H1 (cell line): ENCODE results near the gene RAB1A. TPM values are rescaled to one million over a fixed set of nuclear protein-coding genes. Genes with fewer than 3 reads are reported as not detected.

Experiments
- CTCF ChIA-PET: fragments of 300-600 bp; sonication (Branson Sonifier 250); formaldehyde crosslinking; loops from one replicate; lab custom pipeline; 2021; ENCODE audit not compliant: partially characterized antibody; lab: Charles Lee
- POLR2A ChIA-PET: fragments of 300-600 bp; sonication (Branson Sonifier 250); formaldehyde crosslinking; loops from one replicate; lab custom pipeline; 2021; ENCODE audit warnings: inconsistent platforms; ENCODE audit not compliant: partially characterized antibody; lab: Charles Lee
- DNase-seq, 2 experiments: peaks; one replicate each; pipeline versions ENCODE4 v3.0.0 to v3.0.0-alpha.2; 2010 to 2022; ENCODE audit warnings: low spot score in 2 of 2, low read depth in 1 of 2, mixed read lengths in 1 of 2
- FAIRE-seq: peaks from 2 replicates; lab custom pipeline; 2011; peaks lifted over from hg19 to GRCh38; lab: Jason Lieb, UNC
- H2AFZ ChIP-seq: 2 replicates; pipeline ENCODE4 v1.8.1; 2012; ENCODE audit warnings: low read length, inconsistent platforms
- H2AK5ac ChIP-seq: 2 replicates; pipeline ENCODE4 v1.6.1; 2013; ENCODE audit warnings: low read depth, low read length
- H2BK120ac ChIP-seq: replicated peaks from 2 replicates; pipeline ENCODE3; 2013; ENCODE audit warnings: low read depth, low read length, inconsistent platforms
- H2BK12ac ChIP-seq: 2 replicates; pipeline ENCODE4 v1.6.1; 2013; ENCODE audit warnings: low read depth, low read length
- H2BK15ac ChIP-seq: 2 replicates; pipeline ENCODE4 v1.6.1; 2013; ENCODE audit warnings: low read length
- H2BK20ac ChIP-seq: 2 replicates; pipeline ENCODE4 v1.6.1; 2013; ENCODE audit warnings: low read length
- H2BK5ac ChIP-seq: 2 replicates; pipeline ENCODE4 v1.6.1; 2013; ENCODE audit warnings: low read depth, low read length
- H3K14ac ChIP-seq: 2 replicates; pipeline ENCODE4 v1.6.1; 2013; ENCODE audit warnings: inconsistent platforms; ENCODE audit not compliant: insufficient read length
- H3K18ac ChIP-seq: 2 replicates; pipeline ENCODE4 v1.6.1; 2013; ENCODE audit warnings: low read length; ENCODE audit errors: extremely low read depth
- H3K23ac ChIP-seq: 2 replicates; pipeline ENCODE4 v1.6.1; 2013; ENCODE audit warnings: inconsistent platforms; ENCODE audit not compliant: insufficient read length
- H3K23me2 ChIP-seq: 2 replicates; pipeline ENCODE4 v1.6.1; 2013; ENCODE audit warnings: low read depth, low read length
- H3K27ac ChIP-seq: 2 replicates; pipeline ENCODE4 v1.6.1; 2011; ENCODE audit warnings: low read depth, low read length, inconsistent platforms
- H3K27me3 ChIP-seq, 4 experiments: replicated peaks in 1 of 4; 1 replicate in 1 of 4; 2 replicates in 3 of 4; pipeline versions ENCODE4 v1.6.1 to v1.8.1; 2011 to 2013; ENCODE audit warnings: low read length in 3 of 4, mild to moderate bottlenecking in 3 of 4, inconsistent platforms in 2 of 4, mixed read lengths in 2 of 4, moderate library complexity in 1 of 4; ENCODE audit not compliant: control insufficient read depth in 3 of 4, insufficient read depth in 3 of 4; ENCODE audit errors: extremely low read depth in 1 of 4
- H3K36me3 ChIP-seq, 4 experiments: 2 replicates each; pipeline versions ENCODE4 v1.6.1 to v1.8.1; 2011 to 2013; ENCODE audit warnings: mild to moderate bottlenecking in 4 of 4, low read length in 3 of 4, moderate library complexity in 2 of 4, control low read depth in 1 of 4, inconsistent platforms in 1 of 4; ENCODE audit not compliant: insufficient read depth in 4 of 4, control insufficient read depth in 2 of 4
- H3K4ac ChIP-seq: replicated peaks from 2 replicates; pipeline ENCODE3; 2013; ENCODE audit warnings: low read length, low read depth, mixed read lengths, inconsistent platforms; ENCODE audit not compliant: insufficient read length
- H3K4me1 ChIP-seq, 4 experiments: replicated peaks in 1 of 4; 1 replicate in 1 of 4; 2 replicates in 3 of 4; pipeline versions ENCODE4 v1.6.1 to v1.8.1; 2011 to 2013; ENCODE audit warnings: low read length in 3 of 4, inconsistent platforms in 2 of 4, mixed read lengths in 1 of 4; ENCODE audit not compliant: insufficient read depth in 4 of 4, control insufficient read depth in 3 of 4
- H3K4me2 ChIP-seq, 2 experiments: 2 replicates each; pipeline versions ENCODE4 v1.6.1 to v1.8.1; 2011 to 2013; ENCODE audit warnings: low read depth in 2 of 2, low read length in 2 of 2, control low read depth in 1 of 2, inconsistent platforms in 1 of 2, mild to moderate bottlenecking in 1 of 2; ENCODE audit not compliant: insufficient read depth in 1 of 2
- H3K4me3 ChIP-seq, 4 experiments: fragments of 200-600, 300-600 bp in 1 of 4; sonication (generic), shearing (Covaris generic), sonication (Bioruptor Twin) in 1 of 4; 2 replicates each; pipeline versions ENCODE4 v1.5.1 to v1.8.1; 2011 to 2016; ENCODE audit warnings: low read length in 4 of 4, low read depth in 3 of 4, control low read depth in 2 of 4, inconsistent platforms in 2 of 4, mild to moderate bottlenecking in 2 of 4, mixed read lengths in 1 of 4, moderate library complexity in 1 of 4; ENCODE audit not compliant: insufficient read depth in 2 of 4; ENCODE audit errors: extremely low read depth in 1 of 4
- H3K56ac ChIP-seq: replicated peaks from 2 replicates; pipeline ENCODE3; 2013; ENCODE audit warnings: low read depth, mild to moderate bottlenecking, mixed read lengths, low read length, inconsistent platforms; ENCODE audit not compliant: insufficient read length
- H3K79me1 ChIP-seq: 2 replicates; pipeline ENCODE4 v1.6.1; 2013; ENCODE audit warnings: low read depth, low read length, control low read depth
- H3K79me2 ChIP-seq, 2 experiments: 2 replicates each; pipeline versions ENCODE4 v1.6.1 to v1.8.1; 2012 to 2013; ENCODE audit warnings: low read length in 2 of 2, mild to moderate bottlenecking in 2 of 2, inconsistent platforms in 1 of 2; ENCODE audit not compliant: insufficient read depth in 2 of 2, control insufficient read depth in 1 of 2
- H3K9ac ChIP-seq, 4 experiments: replicated peaks in 1 of 4; 1 replicate in 1 of 4; 2 replicates in 3 of 4; pipeline versions ENCODE4 v1.6.1 to v1.8.1; 2011 to 2013; ENCODE audit warnings: low read depth in 3 of 4, low read length in 3 of 4, control low read depth in 2 of 4, mild to moderate bottlenecking in 2 of 4, moderate library complexity in 2 of 4, inconsistent platforms in 1 of 4; ENCODE audit errors: extremely low read depth in 1 of 4
- H3K9me3 ChIP-seq, 2 experiments: 2 replicates each; pipeline versions ENCODE4 v1.6.1 to v1.8.1; 2012 to 2013; ENCODE audit warnings: mild to moderate bottlenecking in 2 of 2, moderate library complexity in 2 of 2, control low read depth in 1 of 2, inconsistent platforms in 1 of 2, low read depth in 1 of 2, low read length in 1 of 2, mixed read lengths in 1 of 2; ENCODE audit not compliant: insufficient read depth in 2 of 2
- H4K20me1 ChIP-seq, 2 experiments: replicated peaks in 1 of 2; 2 replicates each; pipeline versions ENCODE3 to v1.8.1; 2011 to 2013; ENCODE audit warnings: inconsistent platforms in 2 of 2, low read length in 2 of 2, mild to moderate bottlenecking in 1 of 2; ENCODE audit not compliant: insufficient read depth in 2 of 2, control insufficient read depth in 1 of 2
- H4K5ac ChIP-seq: 2 replicates; pipeline ENCODE4 v1.6.1; 2013; ENCODE audit warnings: low read length, low read depth, mixed read lengths, inconsistent platforms; ENCODE audit not compliant: insufficient read length
- H4K8ac ChIP-seq: 2 replicates; pipeline ENCODE4 v1.8.0; 2013; ENCODE audit warnings: mild to moderate bottlenecking, moderate library complexity, low read length, inconsistent platforms; ENCODE audit not compliant: insufficient read depth; ENCODE audit errors: extremely low read depth
- H4K91ac ChIP-seq: replicated peaks from 2 replicates; pipeline ENCODE3; 2013; ENCODE audit warnings: low read length, mixed read lengths, inconsistent platforms; ENCODE audit not compliant: insufficient read length
- ATF3 ChIP-seq: IDR thresholded peaks from 2 replicates; pipeline ENCODE4 v1.6.1; 2011; ENCODE audit warnings: low read depth, mild to moderate bottlenecking, low read length; ENCODE audit not compliant: insufficient read depth
- CEBPB ChIP-seq: IDR thresholded peaks from 2 replicates; pipeline ENCODE4 v1.6.1; 2012; ENCODE audit warnings: low read depth, low read length
- CTCF ChIP-seq, 3 experiments: IDR thresholded peaks; 1 replicate in 2 of 3; 2 replicates in 1 of 3; pipeline versions ENCODE4 v1.5.1 to v1.6.1; 2011; ENCODE audit warnings: low read length in 3 of 3, mild to moderate bottlenecking in 3 of 3, inconsistent platforms in 2 of 3, low read depth in 1 of 3, moderate library complexity in 1 of 3; ENCODE audit not compliant: insufficient read depth in 1 of 3; ENCODE audit errors: control extremely low read depth in 1 of 3
- PHF8 ChIP-seq: fragments of 200-600 bp; sonication (generic); conservative IDR thresholded peaks from 2 replicates; pipeline ENCODE4 v1.7.1; 2012; ENCODE audit warnings: low read depth, mild to moderate bottlenecking, inconsistent platforms, low read length, moderate library complexity
- SRF ChIP-seq: IDR thresholded peaks from 2 replicates; pipeline ENCODE4 v1.6.1; 2011; ENCODE audit warnings: mild to moderate bottlenecking, low read depth, low read length, moderate library complexity
- TBP ChIP-seq: IDR thresholded peaks from 2 replicates; pipeline ENCODE4 v1.6.1; 2011; ENCODE audit warnings: low read depth, low read length, improper control_type of control experiment
- ZNF274 ChIP-seq: IDR thresholded peaks from 2 replicates; pipeline ENCODE4 v1.7.0; 2012; ENCODE audit warnings: low read length, borderline replicate concordance; ENCODE audit errors: extremely low read depth
- WGBS, 2 experiments: shearing (Covaris generic) in 1 of 2; methylation state at CpG; one replicate each; pipeline versions ENCODE4 v1.1.6 to v1.1.7; 2013 to 2015; ENCODE audit warnings: low lambda C conversion rate in 2 of 2, mixed read lengths in 2 of 2, inconsistent platforms in 1 of 2, low coverage in 1 of 2, missing lambda C conversion rate in 1 of 2; ENCODE audit not compliant: insufficient replicate concordance in 2 of 2, insufficient coverage in 1 of 2, insufficient read length in 1 of 2; ENCODE audit errors: extremely low coverage in 1 of 2, missing lambda C conversion rate in 1 of 2; 5-methylcytosine and 5-hydroxymethylcytosine counted together
- polyA plus RNA-seq, 7 experiments: library from polyadenylated mRNA; depleted of rRNA in 3 of 7; stranded (reverse) in 5 of 7; unstranded in 2 of 7; fragments of >200 nt in 5 of 7; fragments of 200-250 nt in 2 of 7; gene quantifications; 1 replicate in 5 of 7; 2 replicates in 1 of 7; 4 replicates in 1 of 7; pipeline versions ENCODE4 v1.2.1 to v1.2.3, GENCODE V29; 2011 to 2013; ENCODE audit warnings: missing spikeins in 2 of 7, mixed read lengths in 2 of 7
- total RNA-seq: library from RNA; stranded (reverse); fragmentation: NEBNext Ultra II Directional; extraction: Animal tissue kit (Norgen Biotek cat#: 25700); gene quantifications from 2 replicates; pipeline ENCODE4 v1.2.1, GENCODE V29; 2021

The RAB1A gene
- total and polyA plus RNA-seq, 2 of the 8 experiments (the other 6 are each of a cell fraction or from before 2014, with no cell fraction given), result 77.9 to 120 TPM

GRCh38 chr2:65159261-65159660 lies 29.4 kb upstream of the RAB1A start:
- Histone ChIP-seq H3K4me1 (no peaks in the 10 kb centered on the region), H3K4ac (no peak overlapping the region), H2BK120ac (no peak overlapping the region), H3K4me2 (no peak overlapping the region), H2BK12ac (no peak overlapping the region), H2BK15ac (no peak overlapping the region), H3K27me3 (no peaks in the 10 kb centered on the region), H3K79me2 (no peaks in the 10 kb centered on the region), H3K23ac (no peak overlapping the region), H3K14ac (no peak overlapping the region), H4K8ac (no peak overlapping the region), H3K36me3 (no peaks in the 10 kb centered on the region), H3K4me3 (no peak overlapping the region), H3K56ac (no peak overlapping the region), H4K91ac (no peak overlapping the region), H3K18ac (no peak overlapping the region), H3K9me3 (no peaks in the 10 kb centered on the region), H3K23me2 (no peaks in the 10 kb centered on the region), H4K20me1 (no peaks in the 10 kb centered on the region), H2AK5ac (no peak overlapping the region), H2BK20ac (no peak overlapping the region), H3K79me1 (no peaks in the 10 kb centered on the region), H4K5ac (no peak overlapping the region), H2BK5ac (no peak overlapping the region), H2AFZ (no peak overlapping the region), H3K27ac (no peak overlapping the region), H3K9ac (no peak overlapping the region)
- no peak for TF ChIP-seq CTCF (IDR thresholded peaks at IDR 0.05; ENCODE audit: control extremely low read depth in 1 of 3, insufficient read depth in 1 of 3, low read depth in 1 of 3, low read length in 3 of 3)
- no peak for TF ChIP-seq ZNF274
- no peak for TF ChIP-seq PHF8
- TF ChIP-seq SRF, result no peak
- no peak for TF ChIP-seq TBP
- TF ChIP-seq ATF3, result no peak
- no peak for TF ChIP-seq CEBPB
- CTCF ChIA-PET, result interaction anchor here (1.2 to 5.8 kb wide), 3 partner anchors 10 to 94 kb away, joined by 3 to 23 read pairs (median 4); no protein-coding TSS in a partner anchor
- DNase-seq, result no peak
- FAIRE-seq, result no peak
- 97% methylated on average over 6 of the region's 6 CpGs; no CpG with 5 or more reads in 1 of the 2 experiments for WGBS, 2 experiments
- POLR2A ChIA-PET, result no interaction called here
